Hepatocyte (in vitro differentiated cells): Measurements from ENCODE around the gene CENPL. TPM values are rescaled to one million over a fixed set of nuclear protein-coding genes. Genes with fewer than 3 reads are reported as not detected.
A peak's percentile ranks its signal among the peaks of the same experiment; 100 is the strongest.

Experiments
- DNase-seq: peaks from one replicate; pipeline ENCODE4 v3.0.0-alpha.2; 2016; ENCODE audit warnings: low spot score
- H2AFZ ChIP-seq: fragments of 200-600 bp; sonication (generic); 2 replicates; pipeline ENCODE4 v1.6.0; 2016; ENCODE audit warnings: antibody characterized with exemption, mild to moderate bottlenecking
- H3K27ac ChIP-seq: fragments of 200-600 bp; sonication (generic); 2 replicates; pipeline ENCODE4 v1.5.1; 2016; ENCODE audit warnings: mild to moderate bottlenecking
- H3K27me3 ChIP-seq: fragments of 200-600 bp; sonication (generic); 2 replicates; pipeline ENCODE4 v1.6.1; 2016
- H3K36me3 ChIP-seq: fragments of 200-600 bp; sonication (generic); replicated peaks from 2 replicates; pipeline ENCODE4 v1.5.1; 2016; ENCODE audit warnings: low read depth; ENCODE audit not compliant: insufficient read depth
- H3K4me1 ChIP-seq: fragments of 200-600 bp; sonication (generic); 2 replicates; pipeline ENCODE4 v1.5.1; 2016; ENCODE audit warnings: mild to moderate bottlenecking, moderate library complexity; ENCODE audit not compliant: insufficient read depth
- H3K4me2 ChIP-seq: fragments of 200-600 bp; sonication (generic); 2 replicates; pipeline ENCODE4 v1.6.0; 2016
- H3K4me3 ChIP-seq: fragments of 200-600 bp; sonication (generic); 2 replicates; pipeline ENCODE4 v1.5.1; 2016; ENCODE audit warnings: mild to moderate bottlenecking
- H3K79me2 ChIP-seq: fragments of 200-600 bp; sonication (generic); 2 replicates; pipeline ENCODE4 v1.6.0; 2017; ENCODE audit warnings: mild to moderate bottlenecking
- H3K9me2 ChIP-seq: fragments of 200-600 bp; sonication (generic); replicated peaks from 2 replicates; pipeline ENCODE4 v1.6.0; 2017; ENCODE audit warnings: mild to moderate bottlenecking; ENCODE audit not compliant: insufficient read depth
- H3K9me3 ChIP-seq: fragments of 200-600 bp; sonication (generic); 2 replicates; pipeline ENCODE4 v1.5.1; 2016; ENCODE audit warnings: low read depth, mild to moderate bottlenecking
- H4K20me1 ChIP-seq: fragments of 200-600 bp; sonication (generic); 2 replicates; pipeline ENCODE4 v1.6.0; 2016; ENCODE audit warnings: mild to moderate bottlenecking; ENCODE audit not compliant: insufficient read depth, poor library complexity, severe bottlenecking
- EZH2 ChIP-seq: fragments of 200-600 bp; sonication (generic); IDR thresholded peaks from 2 replicates; pipeline ENCODE4 v1.6.1; 2016; ENCODE audit warnings: antibody characterized with exemption, mild to moderate bottlenecking, borderline replicate concordance
- EZH2phosphoT487 ChIP-seq: fragments of 200-600 bp; sonication (generic); IDR thresholded peaks from one replicate; pipeline ENCODE4 v1.6.1; 2018; ENCODE audit warnings: antibody characterized with exemption, mild to moderate bottlenecking, low read depth, moderate library complexity; ENCODE audit not compliant: unreplicated experiment, severe bottlenecking
- WGBS: methylation state at CpG from one replicate; pipeline ENCODE4 v1.1.6; 2016; ENCODE audit warnings: low lambda C conversion rate; ENCODE audit errors: missing lambda C conversion rate; 5-methylcytosine and 5-hydroxymethylcytosine counted together
- polyA plus RNA-seq: library from polyadenylated mRNA; unstranded; fragments of >200 nt; fragmentation: Nextera tagmentation; extraction: Ambion mirVana; gene quantifications from 2 replicates; pipeline ENCODE4 v1.2.1, GENCODE V29; 2016
- total RNA-seq: library from RNA; depleted of rRNA; stranded (reverse); fragments of >200 nt; gene quantifications from 2 replicates; pipeline ENCODE4 v1.2.3, GENCODE V29; 2014
- TF ChIP-seq, protein P1 (sequence below): fragments of 200-600 bp; sonication (generic); IDR thresholded peaks from 2 replicates; pipeline ENCODE4 v1.5.1; 2016; ENCODE audit warnings: antibody characterized with exemption, mild to moderate bottlenecking; ENCODE audit not compliant: poor library complexity

The CENPL gene
- total RNA-seq = 6.1 and 8.4 TPM in 2 replicates
- 4.2 and 5.8 TPM in 2 replicates for polyA plus RNA-seq

DNA sequence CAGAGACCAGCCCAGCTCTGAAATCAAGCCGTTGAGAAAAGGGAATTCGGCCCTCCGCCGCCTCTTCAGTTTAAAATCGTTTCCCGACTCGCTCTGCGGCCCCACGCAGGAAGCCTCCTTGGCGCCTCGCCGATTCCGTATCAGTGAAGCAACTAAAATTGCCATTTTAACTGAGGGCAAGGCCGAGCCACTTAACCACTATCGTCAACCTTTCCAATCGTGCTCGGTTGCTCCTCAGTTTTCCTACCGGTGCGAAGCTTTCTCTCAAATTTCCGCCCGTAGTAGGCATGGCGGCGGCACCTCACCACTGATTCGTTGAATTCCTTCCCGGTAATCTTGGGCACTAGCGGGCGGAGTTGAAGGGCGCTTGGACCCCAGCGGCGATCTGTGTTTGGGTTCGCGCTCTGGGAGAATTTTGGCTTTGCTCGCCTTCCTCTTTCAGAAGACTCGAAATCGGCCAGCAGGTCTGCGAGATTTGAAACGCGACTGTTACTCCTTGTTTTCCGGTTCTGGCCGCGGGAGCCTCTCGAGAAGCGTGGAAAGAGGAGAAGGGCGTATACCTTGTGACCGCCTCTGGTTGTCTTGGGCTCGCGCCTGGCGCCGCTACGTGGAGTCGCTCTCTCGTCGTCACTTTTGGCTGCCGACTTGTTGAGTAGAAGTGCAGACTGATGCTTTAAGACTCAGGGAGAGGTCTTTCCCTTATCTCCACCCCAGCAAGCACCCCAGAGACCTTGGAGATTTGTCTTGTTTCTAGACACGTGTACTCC is at the start of gene CENPL, which contains the start of gene DARS2:
CENPL (minus strand) TSS at position 569 of the 767 bp plus-strand sequence. CDS start 13,584 bp downstream, outside the sequence.
DARS2 (plus strand) TSS at position 359 of the 767 bp plus-strand sequence. CDS start 557 bp downstream, outside the sequence.
- Histone ChIP-seq H3K36me3 (no peaks in the 10 kb centered on the region), H3K4me2 (peak within 1 kb of the TSS; percentile 88), H3K27me3 (no peaks in the 10 kb centered on the region), H3K4me3 (peak within 1 kb of the TSS; percentile 68), H3K79me2 (peaks cover 51% of the 10 kb centered on the region), H3K4me1 (peaks cover 4% of the 10 kb centered on the region), H4K20me1 (no peaks in the 10 kb centered on the region), H3K9me3 (no peaks in the 10 kb centered on the region), H3K27ac (peak within 1 kb of the TSS; percentile 94), H3K9me2 (no peaks in the 10 kb centered on the region), H2AFZ (peak within 1 kb of the TSS; percentile 73)
- DNase-seq = peak; percentile 97
- WGBS = under 1% methylated on average over 55 of the region's 55 CpGs
- no peak for TF ChIP-seq EZH2
- TF ChIP-seq, protein P1, sequence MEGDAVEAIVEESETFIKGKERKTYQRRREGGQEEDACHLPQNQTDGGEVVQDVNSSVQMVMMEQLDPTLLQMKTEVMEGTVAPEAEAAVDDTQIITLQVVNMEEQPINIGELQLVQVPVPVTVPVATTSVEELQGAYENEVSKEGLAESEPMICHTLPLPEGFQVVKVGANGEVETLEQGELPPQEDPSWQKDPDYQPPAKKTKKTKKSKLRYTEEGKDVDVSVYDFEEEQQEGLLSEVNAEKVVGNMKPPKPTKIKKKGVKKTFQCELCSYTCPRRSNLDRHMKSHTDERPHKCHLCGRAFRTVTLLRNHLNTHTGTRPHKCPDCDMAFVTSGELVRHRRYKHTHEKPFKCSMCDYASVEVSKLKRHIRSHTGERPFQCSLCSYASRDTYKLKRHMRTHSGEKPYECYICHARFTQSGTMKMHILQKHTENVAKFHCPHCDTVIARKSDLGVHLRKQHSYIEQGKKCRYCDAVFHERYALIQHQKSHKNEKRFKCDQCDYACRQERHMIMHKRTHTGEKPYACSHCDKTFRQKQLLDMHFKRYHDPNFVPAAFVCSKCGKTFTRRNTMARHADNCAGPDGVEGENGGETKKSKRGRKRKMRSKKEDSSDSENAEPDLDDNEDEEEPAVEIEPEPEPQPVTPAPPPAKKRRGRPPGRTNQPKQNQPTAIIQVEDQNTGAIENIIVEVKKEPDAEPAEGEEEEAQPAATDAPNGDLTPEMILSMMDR = no peak
- no peak for TF ChIP-seq EZH2phosphoT487

DNA sequence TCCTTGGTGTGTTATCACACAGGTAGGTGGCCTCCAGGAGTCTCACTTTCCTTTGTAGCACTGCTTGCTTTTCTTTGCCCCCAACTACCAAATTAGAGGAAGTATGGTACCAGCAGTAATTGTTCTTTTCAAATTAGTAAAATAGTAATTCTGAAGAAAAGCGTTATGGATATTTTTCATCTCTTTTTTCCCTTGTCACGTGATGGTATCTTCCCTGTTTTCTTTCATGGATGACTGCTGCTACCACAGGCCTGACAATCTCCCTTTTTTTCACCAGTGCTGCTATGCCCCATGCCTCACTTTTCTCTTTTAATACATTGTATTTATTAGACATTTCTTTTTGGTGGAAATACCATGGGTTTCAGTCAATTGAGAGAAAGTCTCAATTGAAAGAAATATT is 46.8 kb upstream of the CENPL start:
- Histone ChIP-seq H3K27ac (no peak overlapping the region), H4K20me1 (peaks cover 6% of the 10 kb centered on the region), H3K79me2 (peaks cover 16% of the 10 kb centered on the region), H3K36me3 (no peaks in the 10 kb centered on the region), H3K4me2 (no peak overlapping the region), H3K27me3 (no peaks in the 10 kb centered on the region), H3K4me3 (no peak overlapping the region), H3K4me1 (peaks cover 4% of the 10 kb centered on the region), H2AFZ (no peak overlapping the region), H3K9me2 (no peaks in the 10 kb centered on the region), H3K9me3 (no peaks in the 10 kb centered on the region)
- WGBS = 95% methylated on average over 2 of the region's 2 CpGs
- DNase-seq = no peak
- TF ChIP-seq EZH2 (no peak), EZH2phosphoT487 (no peak)
- TF ChIP-seq, protein P1 = no peak

DNA sequence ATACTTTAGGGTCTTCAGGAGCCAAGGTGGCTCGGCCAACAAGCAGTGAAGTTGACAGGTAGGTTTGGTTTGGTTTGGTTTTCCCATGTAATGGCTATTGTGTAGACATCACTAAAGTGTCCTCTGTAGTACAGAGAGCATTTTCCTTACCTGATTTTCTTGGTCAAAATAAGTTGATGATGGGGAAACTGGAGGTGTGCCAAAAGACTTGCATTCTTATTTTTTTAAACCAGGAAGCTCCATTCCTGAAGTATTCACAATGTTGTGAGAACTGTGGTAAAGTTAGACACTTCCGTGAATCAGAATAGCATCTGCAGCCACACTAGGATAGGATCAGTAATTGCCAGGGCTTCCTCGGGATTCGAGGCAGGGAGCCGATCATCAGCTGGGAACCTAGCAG is 46.4 kb upstream of the CENPL start:
- Histone ChIP-seq H3K36me3 (no peaks in the 10 kb centered on the region), H3K27me3 (no peaks in the 10 kb centered on the region), H2AFZ (no peak overlapping the region), H3K9me2 (no peaks in the 10 kb centered on the region), H3K79me2 (peaks cover 21% of the 10 kb centered on the region), H3K27ac (no peak overlapping the region), H3K4me3 (no peak overlapping the region), H3K9me3 (no peaks in the 10 kb centered on the region), H4K20me1 (peaks cover 10% of the 10 kb centered on the region), H3K4me2 (no peak overlapping the region), H3K4me1 (peaks cover 4% of the 10 kb centered on the region)
- no peak for DNase-seq
- WGBS = 83% methylated on average over 5 of the region's 5 CpGs
- TF ChIP-seq, protein P1 = no peak
- TF ChIP-seq EZH2phosphoT487 = no peak
- no peak for TF ChIP-seq EZH2
